ENCODE data around the gene LKAAEAR1. TPM values are rescaled to one million over a fixed set of nuclear protein-coding genes. Genes with fewer than 3 reads are reported as not detected.
A peak's percentile ranks its signal among the peaks of the same experiment; 100 is the strongest.

Gene LKAAEAR1
- total and polyA plus RNA-seq, 2 of the 13 experiments (the other 11 are each of a cell fraction or from before 2014, with no cell fraction given): not detected

GRCh38 chr20:64042054-64042781 is 42.0 kb downstream of the LKAAEAR1 start (continued):
- no peak; the same call in 1 of the 2 replicates for TF ChIP-seq ZBTB25 (CRISPR knock-in tag; IDR thresholded peaks at IDR 0.05)
- TF ChIP-seq ZNF607 (CRISPR knock-in tag; IDR thresholded peaks at IDR 0.05; ENCODE audit: borderline replicate concordance): peak; percentile 79
- TF ChIP-seq MYPOP (CRISPR knock-in tag; IDR thresholded peaks at IDR 0.05): peak; percentile 87
- TF ChIP-seq ZNF430 (CRISPR knock-in tag; IDR thresholded peaks at IDR 0.05): peak; percentile 85; the same call in 1 of the 2 replicates
- peak; percentile 74 for TF ChIP-seq SP4 (CRISPR knock-in tag; IDR thresholded peaks at IDR 0.05)
- peak; percentile 64; the same call in 1 of the 2 replicates for TF ChIP-seq ATF3 (CRISPR knock-in tag; IDR thresholded peaks at IDR 0.05)
- TF ChIP-seq NFE2L2 (IDR thresholded peaks at IDR 0.05; ENCODE audit: low read length): no peak
- peak; percentile 49 for TF ChIP-seq TFDP2 (CRISPR knock-in tag; IDR thresholded peaks at IDR 0.05)
- TF ChIP-seq ZNF713 (CRISPR knock-in tag; IDR thresholded peaks at IDR 0.05): no peak
- TF ChIP-seq ZNF674 (CRISPR knock-in tag; IDR thresholded peaks at IDR 0.05; ENCODE audit: low read depth): 0 out of 2 replicates have a peak, but pooled peaks have one; percentile 42
- peak; percentile 66 for TF ChIP-seq ZNF740 (CRISPR knock-in tag; IDR thresholded peaks at IDR 0.05)
- TF ChIP-seq FOXO4 (CRISPR knock-in tag; conservative IDR thresholded peaks at IDR 0.05): no peak
- TF ChIP-seq BCL3 (CRISPR knock-in tag; IDR thresholded peaks at IDR 0.05): no peak; the same call in 1 of the 2 replicates
- TF ChIP-seq MYNN (CRISPR knock-in tag; IDR thresholded peaks at IDR 0.05; ENCODE audit: low read depth): peak; percentile 49; the same call in 1 of the 2 replicates
- TF ChIP-seq TGIF2 (CRISPR knock-in tag; IDR thresholded peaks at IDR 0.05): 0 out of 2 replicates have a peak, but pooled peaks have one; percentile 33
- TF ChIP-seq ETV5 (CRISPR knock-in tag; IDR thresholded peaks at IDR 0.05; ENCODE audit: borderline replicate concordance): peak; percentile 78
- TF ChIP-seq ZNF563 (CRISPR knock-in tag; IDR thresholded peaks at IDR 0.05): peak; percentile 95
- TF ChIP-seq SMARCE1 (IDR thresholded peaks at IDR 0.05; ENCODE audit: borderline replicate concordance): no peak
- no peak for TF ChIP-seq IRX3 (CRISPR knock-in tag; IDR thresholded peaks at IDR 0.05; ENCODE audit: borderline replicate concordance, low read depth)
- no peak for TF ChIP-seq ZNF513 (CRISPR knock-in tag; conservative IDR thresholded peaks at IDR 0.05)

Data from HepG2 (cell line).